HCT116 (cell line): Measurements from ENCODE around the gene PPP1R27. TPM values are rescaled to one million over a fixed set of nuclear protein-coding genes. Genes with fewer than 3 reads are reported as not detected.

Experiments used
- ATAC-seq: fragments of 200-7000 bp; cut with Tn5 transposase; 2 replicates; pipeline ENCODE4 v1.9.1; 2020; ENCODE audit warnings: mild to moderate bottlenecking, moderate library complexity
- BruUV-seq: library from RNA; stranded (reverse); fragments of 400-500 nt; replicated peaks from 2 replicates; lab custom pipeline; 2021; lab: Mats Ljungman, UMichigan
- CTCF ChIA-PET: fragments of 300-600 bp; sonication (Branson Sonifier 250); formaldehyde crosslinking; loops from one replicate; lab custom pipeline; 2021; ENCODE audit warnings: antibody characterized with exemption; lab: Charles Lee
- POLR2A ChIA-PET: fragments of 300-600, 350-600 bp; sonication (Branson Sonifier 250); formaldehyde crosslinking; loops from one replicate; lab custom pipeline; 2021; ENCODE audit warnings: antibody characterized with exemption; lab: Charles Lee
- RAD21 ChIA-PET, 2 experiments: fragments of 300-600 bp; sonication (Branson Sonifier 250); formaldehyde crosslinking; loops; one replicate each; lab custom pipeline; 2023; ENCODE audit warnings: low total read pairs in 2 of 2; ENCODE audit not compliant: uncharacterized antibody in 2 of 2, unreplicated experiment in 2 of 2, low non-redundant PET in 1 of 2; lab: Charles Lee
- DNase-seq: peaks from one replicate; pipeline ENCODE4 v3.0.0-alpha.2; 2010; ENCODE audit warnings: low read depth, low spot score
- H2AFZ ChIP-seq: fragments of 200-600 bp; shearing (Covaris generic), sonication (generic); 2 replicates; pipeline ENCODE4 v1.6.1; 2017; ENCODE audit warnings: low read depth, mixed run types, mixed read lengths, antibody characterized with exemption, low read length; ENCODE audit not compliant: poor library complexity, severe bottlenecking
- H3K27ac ChIP-seq: 2 replicates; pipeline ENCODE4 v1.5.1; 2012; ENCODE audit warnings: low read depth, low read length
- H3K27me3 ChIP-seq: fragments of 200-600 bp; sonication (generic); 2 replicates; pipeline ENCODE4 v1.6.1; 2016; ENCODE audit warnings: mixed run types, low read length, mixed read lengths; ENCODE audit not compliant: insufficient read depth
- H3K36me3 ChIP-seq, 2 experiments: fragments of 200-500 bp in 1 of 2; fragments of 200-600 bp in 1 of 2; sonication (Bioruptor generic) in 1 of 2; sonication (generic) in 1 of 2; 2 replicates each; pipeline versions ENCODE4 v1.5.1 to v1.6.1; 2014 to 2016; ENCODE audit warnings: low read length in 2 of 2, inconsistent platforms in 1 of 2, mixed read lengths in 1 of 2, mixed run types in 1 of 2; ENCODE audit not compliant: insufficient read depth in 2 of 2, control insufficient read depth in 1 of 2
- H3K4me1 ChIP-seq, 2 experiments: fragments of 200-600 bp in 1 of 2; sonication (generic) in 1 of 2; 2 replicates each; pipeline versions ENCODE4 v1.5.1 to v1.6.1; 2012 to 2017; ENCODE audit warnings: low read length in 2 of 2, inconsistent platforms in 1 of 2, mild to moderate bottlenecking in 1 of 2, mixed read lengths in 1 of 2, mixed run types in 1 of 2, moderate library complexity in 1 of 2; ENCODE audit not compliant: insufficient read depth in 2 of 2, control insufficient read depth in 1 of 2
- H3K4me2 ChIP-seq: fragments of 200-600 bp; sonication (generic); 2 replicates; pipeline ENCODE4 v1.6.1; 2017; ENCODE audit warnings: mixed run types, low read length, mixed read lengths
- H3K4me3 ChIP-seq, 2 experiments: fragments of 200-600 bp in 1 of 2; sonication (generic) in 1 of 2; replicated peaks in 1 of 2; 2 replicates each; pipeline ENCODE4 v1.5.1; 2011 to 2016; ENCODE audit warnings: low read length in 2 of 2, control low read depth in 1 of 2, low read depth in 1 of 2, mild to moderate bottlenecking in 1 of 2, mixed read lengths in 1 of 2, mixed run types in 1 of 2
- H3K79me2 ChIP-seq: fragments of 200-600 bp; sonication (generic); 2 replicates; pipeline ENCODE4 v1.6.1; 2017; ENCODE audit warnings: mild to moderate bottlenecking, mixed run types, low read length, moderate library complexity, mixed read lengths; ENCODE audit not compliant: insufficient read depth
- H3K9ac ChIP-seq: fragments of 200-600 bp; sonication (generic); 2 replicates; pipeline ENCODE4 v1.6.1; 2016; ENCODE audit warnings: low read length, mixed read lengths
- H3K9me2 ChIP-seq: fragments of 200-600 bp; sonication (generic), shearing (Covaris generic); 2 replicates; pipeline ENCODE4 v1.6.1; 2017; ENCODE audit warnings: mixed run types, mild to moderate bottlenecking, moderate library complexity; ENCODE audit not compliant: insufficient read depth
- H3K9me3 ChIP-seq, 2 experiments: fragments of 200-500 bp in 1 of 2; fragments of 200-600 bp in 1 of 2; sonication (Bioruptor generic) in 1 of 2; sonication (generic) in 1 of 2; 2 replicates each; pipeline ENCODE4 v1.6.1; 2014 to 2017; ENCODE audit warnings: low read length in 2 of 2, mixed read lengths in 2 of 2, inconsistent platforms in 1 of 2, low read depth in 1 of 2, mild to moderate bottlenecking in 1 of 2, mixed run types in 1 of 2, moderate library complexity in 1 of 2; ENCODE audit not compliant: control insufficient read depth in 1 of 2, insufficient read depth in 1 of 2
- H4K20me1 ChIP-seq: fragments of 200-600 bp; sonication (generic), shearing (Covaris generic); 2 replicates; pipeline ENCODE4 v1.6.1; 2017; ENCODE audit warnings: mixed run types, mild to moderate bottlenecking, moderate library complexity; ENCODE audit not compliant: insufficient read depth
- SP1 ChIP-seq: IDR thresholded peaks from 2 replicates; pipeline ENCODE4 v1.6.1; 2012; ENCODE audit warnings: low read depth
- SRF ChIP-seq: IDR thresholded peaks from 2 replicates; pipeline ENCODE4 v1.6.1; 2012; ENCODE audit warnings: low read depth
- TCF7L2 ChIP-seq: IDR thresholded peaks from 2 replicates; pipeline ENCODE4 v1.7.0; 2011; ENCODE audit warnings: borderline replicate concordance, inconsistent platforms; ENCODE audit not compliant: insufficient read depth, insufficient read length; ENCODE audit errors: extremely low read depth
- intact Hi-C: fragments of 100-400 bp; cut with micrococcal nuclease; formaldehyde crosslinking; loops from 2 replicates; pipeline ENCODE4 v1.10.0; 2022
- total RNA-seq: library from RNA; stranded (reverse); gene quantifications from one replicate; pipeline ENCODE4 v1.2.1, GENCODE V29; 2021; ENCODE audit not compliant: unreplicated experiment

The PPP1R27 gene
- total RNA-seq, 1 experiment from 2014 or later = not detected

GRCh38 chr17:81815646-81815986 lies 19.2 kb downstream of the PPP1R27 start:
- ChIA-PET CTCF (no interaction called here), POLR2A (no interaction called here), RAD21 (no interaction called here)
- H3K9me3 ChIP-seq = no peaks in the 10 kb centered on the region
- no peak for TF ChIP-seq TCF7L2
- TF ChIP-seq SRF = no peak
- H3K27me3 ChIP-seq = no peaks in the 10 kb centered on the region
- intact Hi-C loops = no loop called here
- H3K27ac ChIP-seq = no peak overlapping the region; the same call in 1 of the 2 replicates
- H3K36me3 ChIP-seq = no peaks in the 10 kb centered on the region
- no peaks in the 10 kb centered on the region for H4K20me1 ChIP-seq
- BruUV-seq = no TSS peak
- H2AFZ ChIP-seq = no peak overlapping the region
- H3K9me2 ChIP-seq = no peaks in the 10 kb centered on the region
- H3K4me1 ChIP-seq = peaks cover 3 to 16% of the 10 kb centered on the region in 2 experiments; a peak in 2 of 4 replicates
- no peak overlapping the region for H3K4me2 ChIP-seq
- DNase-seq (no peak), ATAC-seq (0 out of 2 replicates have a peak, but pooled peaks have one; percentile 17)
- H3K9ac ChIP-seq = no peak overlapping the region
- no peaks in the 10 kb centered on the region for H3K79me2 ChIP-seq
- no peak overlapping the region for H3K4me3 ChIP-seq

DNA sequence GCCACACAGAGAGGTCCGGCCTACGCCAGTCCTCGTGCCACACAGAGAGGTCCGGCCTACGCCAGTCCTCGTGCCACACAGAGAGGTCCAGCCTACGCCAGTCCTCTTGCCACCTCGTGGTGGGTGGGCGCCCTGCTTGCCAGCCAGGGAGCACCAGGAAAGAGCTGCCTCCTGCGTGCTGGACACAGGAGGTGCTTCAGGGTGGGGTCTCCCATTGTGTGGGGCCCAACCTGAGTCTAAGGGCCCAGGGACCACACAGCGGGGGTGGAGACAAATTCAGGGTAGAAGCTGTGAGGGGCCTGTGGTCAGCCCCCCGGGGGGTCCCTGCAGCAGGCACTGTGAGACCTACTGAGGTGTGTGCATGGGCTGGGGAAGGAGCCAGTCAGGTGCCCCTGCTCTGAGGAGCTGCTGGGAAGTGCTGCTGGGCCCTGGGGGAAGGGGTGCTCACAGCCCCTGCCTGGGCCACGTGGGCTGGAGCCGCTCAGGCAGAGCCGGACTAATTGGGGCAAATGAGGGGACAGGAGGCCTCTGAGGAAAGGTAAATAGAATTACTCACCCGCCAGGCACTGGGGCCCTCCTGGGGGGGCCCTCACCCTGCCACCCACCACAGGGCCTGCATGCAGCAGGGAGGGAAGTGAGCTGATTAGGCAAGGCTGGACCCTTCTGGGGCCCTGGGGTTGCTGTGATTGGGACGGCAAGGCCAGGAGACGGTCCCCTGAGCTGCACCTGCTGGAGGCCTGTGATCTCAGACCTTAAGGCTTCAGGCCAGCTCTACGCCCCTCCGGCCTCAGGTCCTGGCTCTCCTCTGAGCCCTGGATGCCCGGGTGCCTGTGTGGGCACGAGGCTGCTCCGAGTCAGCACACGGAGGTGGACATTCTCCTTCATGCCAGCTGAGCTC lies 19.9 kb downstream of the PPP1R27 start:
- H3K27me3 ChIP-seq = no peaks in the 10 kb centered on the region
- RAD21 ChIA-PET = no interaction called here
- H4K20me1 ChIP-seq = no peaks in the 10 kb centered on the region
- ATAC-seq = 0 out of 2 replicates have a peak, but pooled peaks have one; percentile 16
- H3K4me2 ChIP-seq = no peak overlapping the region
- no peaks in the 10 kb centered on the region for H3K9me3 ChIP-seq
- no peak overlapping the region for H3K4me3 ChIP-seq
- no peaks in the 10 kb centered on the region for H3K9me2 ChIP-seq
- TF ChIP-seq SP1 = no peak
- no peak for TF ChIP-seq SRF
- no TSS peak for BruUV-seq
- H3K4me1 ChIP-seq = peaks cover 3 to 16% of the 10 kb centered on the region in 2 experiments; a peak in 2 of 4 replicates
- peak overlapping the region; percentile 9; the same call in 1 of the 2 replicates for H3K27ac ChIP-seq
- CTCF ChIA-PET = no interaction called here
- no peak for DNase-seq
- no peaks in the 10 kb centered on the region for H3K36me3 ChIP-seq
- H2AFZ ChIP-seq = no peak overlapping the region
- no peaks in the 10 kb centered on the region for H3K79me2 ChIP-seq
- intact Hi-C loops = no loop called here
- POLR2A ChIA-PET = no interaction called here
- no peak overlapping the region for H3K9ac ChIP-seq
